Stimulated activated CD8-positive, alpha-beta memory T cell treated with anti-CD3 and anti-CD28 coated beads, Interleukin-2, amount 100 ng/mL, for 48 hours (primary cell): ENCODE measurements around the gene PHKA1.
"Not testable (repeated sequence)": the region's sequence is repeated elsewhere in the genome, so short reads cannot be mapped to it uniquely, and the experiment has no call there.

Experiments used
- DNase-seq, 2 donors: peaks; one replicate each; pipeline ENCODE4 v3.0.0-alpha.2; 2020; ENCODE audit warnings: low read depth in 2 of 2

The PHKA1 gene

GRCh38 chrX:72572248-72573157, 141.6 kb downstream of the PHKA1 start, which contains the start of gene HDAC8:
TSS of gene HDAC8 (minus strand) at chrX:72572843. CDS start at chrX:72572761, 82 bp downstream.
- peak; percentile 25 to 31 for DNase-seq

GRCh38 chrX:72569786-72570185, 144.3 kb downstream of the PHKA1 start:
- DNase-seq, result no peak

- DNase-seq, result no peak
Measured at GRCh38 chrX:72568406-72569092, 145.6 kb downstream of the PHKA1 start.

- DNase-seq, result no peak
Measured at GRCh38 chrX:72566448-72566847, 147.7 kb downstream of the PHKA1 start.

GRCh38 chrX:72559655-72560054, 154.5 kb downstream of the PHKA1 start:
- not testable (repeated sequence) for DNase-seq

GRCh38 chrX:72554448-72555140, 159.5 kb downstream of the PHKA1 start:
- DNase-seq, result no peak

- DNase-seq, result not testable (repeated sequence)
Measured at GRCh38 chrX:72552443-72552842, 161.7 kb downstream of the PHKA1 start.

- DNase-seq, result no peak
Measured at GRCh38 chrX:72545990-72546389, 168.1 kb downstream of the PHKA1 start.

- DNase-seq, result no peak
Measured at GRCh38 chrX:72540318-72540717, 173.8 kb downstream of the PHKA1 start.

- DNase-seq, result no peak
Measured at GRCh38 chrX:72539822-72540221, 174.3 kb downstream of the PHKA1 start.

GRCh38 chrX:72536542-72536941, 177.6 kb downstream of the PHKA1 start:
- DNase-seq, result no peak

GRCh38 chrX:72532366-72532765, 181.7 kb downstream of the PHKA1 start:
- no peak for DNase-seq
